DOHH2 (cell line): Measurements from ENCODE around the gene MBP.

Source experiments
- EZH2phosphoT487 ChIP-seq: fragments of 200-600 bp; sonication (generic); IDR thresholded peaks from 2 replicates; pipeline ENCODE4 v1.6.1; 2017; ENCODE audit warnings: borderline replicate concordance, mild to moderate bottlenecking, antibody characterized with exemption, low read length, moderate library complexity, mixed read lengths
- TF ChIP-seq, protein P1 (sequence below): fragments of 200-600 bp; sonication (generic); IDR thresholded peaks from one replicate; pipeline ENCODE4 v1.5.1; 2014; ENCODE audit warnings: antibody characterized with exemption, mild to moderate bottlenecking, low read depth, low read length; ENCODE audit not compliant: poor library complexity, severe bottlenecking

DNA sequence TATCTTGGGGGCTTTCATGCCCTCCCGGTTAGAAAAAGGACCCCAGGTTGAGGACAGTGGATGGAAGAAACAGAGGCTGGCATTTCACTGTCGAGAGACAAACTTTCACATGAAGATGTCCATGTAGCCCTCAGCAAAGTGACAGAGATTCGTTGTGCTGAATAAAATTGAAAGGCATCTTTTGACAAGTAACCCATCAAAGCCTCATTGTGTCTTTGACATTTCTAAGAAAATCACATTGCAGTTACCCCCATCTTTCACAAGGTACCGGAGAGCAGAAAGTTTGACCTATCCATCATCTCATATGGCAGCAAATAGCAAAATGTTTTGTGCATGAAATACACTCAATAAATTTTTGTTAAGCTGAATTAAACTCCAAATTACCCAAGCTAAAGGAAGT, 2.0 kb upstream of the MBP start:
- TF ChIP-seq, protein P1, sequence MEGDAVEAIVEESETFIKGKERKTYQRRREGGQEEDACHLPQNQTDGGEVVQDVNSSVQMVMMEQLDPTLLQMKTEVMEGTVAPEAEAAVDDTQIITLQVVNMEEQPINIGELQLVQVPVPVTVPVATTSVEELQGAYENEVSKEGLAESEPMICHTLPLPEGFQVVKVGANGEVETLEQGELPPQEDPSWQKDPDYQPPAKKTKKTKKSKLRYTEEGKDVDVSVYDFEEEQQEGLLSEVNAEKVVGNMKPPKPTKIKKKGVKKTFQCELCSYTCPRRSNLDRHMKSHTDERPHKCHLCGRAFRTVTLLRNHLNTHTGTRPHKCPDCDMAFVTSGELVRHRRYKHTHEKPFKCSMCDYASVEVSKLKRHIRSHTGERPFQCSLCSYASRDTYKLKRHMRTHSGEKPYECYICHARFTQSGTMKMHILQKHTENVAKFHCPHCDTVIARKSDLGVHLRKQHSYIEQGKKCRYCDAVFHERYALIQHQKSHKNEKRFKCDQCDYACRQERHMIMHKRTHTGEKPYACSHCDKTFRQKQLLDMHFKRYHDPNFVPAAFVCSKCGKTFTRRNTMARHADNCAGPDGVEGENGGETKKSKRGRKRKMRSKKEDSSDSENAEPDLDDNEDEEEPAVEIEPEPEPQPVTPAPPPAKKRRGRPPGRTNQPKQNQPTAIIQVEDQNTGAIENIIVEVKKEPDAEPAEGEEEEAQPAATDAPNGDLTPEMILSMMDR, result no peak
- no peak for TF ChIP-seq EZH2phosphoT487
